Eye (tissue), 1 donor: ENCODE results near the gene RAB20.

Experiments
- DNase-seq: peaks from one replicate; pipeline ENCODE4 v3.0.0-alpha.2; 2015

The RAB20 gene

GRCh38 chr13:110528371-110528770, 33.2 kb downstream of the RAB20 start:
- no peak for DNase-seq

DNA sequence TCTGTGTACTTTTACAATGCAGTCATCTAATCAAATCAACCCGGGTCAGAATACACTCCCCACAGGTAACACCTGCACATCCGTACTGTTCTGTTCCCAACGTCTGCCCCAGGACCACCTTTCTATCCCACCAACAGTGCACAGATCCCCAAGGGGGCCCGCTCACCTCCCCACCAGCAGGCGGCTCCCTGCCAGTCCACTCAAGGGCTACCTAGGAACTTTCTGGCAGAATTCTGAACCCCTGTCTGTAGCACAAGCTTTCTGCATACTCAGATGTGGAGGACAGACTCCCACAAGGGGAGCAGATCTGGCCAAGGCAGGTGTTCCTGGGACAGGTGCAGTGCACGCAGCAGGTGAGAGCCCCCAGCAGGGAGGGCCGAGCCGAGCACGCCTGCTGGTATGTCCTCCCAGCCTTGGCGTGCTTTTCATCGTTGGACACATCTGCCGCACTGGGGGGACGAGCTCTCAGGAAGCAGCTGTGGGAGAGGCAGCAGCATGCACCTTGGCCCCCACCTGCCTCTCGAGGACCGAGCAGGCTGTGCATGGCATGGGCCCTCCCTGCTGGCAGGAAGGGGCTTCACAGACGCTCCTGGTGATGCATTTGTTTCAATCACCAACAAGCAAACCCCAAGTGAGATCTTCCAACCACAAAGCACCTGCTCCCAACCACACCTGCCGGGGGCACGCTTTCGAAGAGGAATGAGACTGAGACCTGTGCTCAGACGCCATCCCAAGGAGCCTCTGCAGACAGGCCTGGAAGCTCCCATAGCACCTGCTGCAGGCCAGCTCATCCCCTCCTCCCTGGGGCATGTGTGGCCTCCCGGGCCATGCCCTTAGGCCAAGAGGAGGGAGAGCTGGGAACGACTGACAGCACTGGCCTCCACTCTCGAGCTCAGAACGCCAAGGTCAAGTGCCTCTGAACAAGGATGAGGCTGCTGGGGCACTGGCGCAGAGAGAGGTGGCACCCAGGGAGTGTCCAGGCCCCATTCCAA, 35.9 kb downstream of the RAB20 start:
- DNase-seq = no peak

DNA sequence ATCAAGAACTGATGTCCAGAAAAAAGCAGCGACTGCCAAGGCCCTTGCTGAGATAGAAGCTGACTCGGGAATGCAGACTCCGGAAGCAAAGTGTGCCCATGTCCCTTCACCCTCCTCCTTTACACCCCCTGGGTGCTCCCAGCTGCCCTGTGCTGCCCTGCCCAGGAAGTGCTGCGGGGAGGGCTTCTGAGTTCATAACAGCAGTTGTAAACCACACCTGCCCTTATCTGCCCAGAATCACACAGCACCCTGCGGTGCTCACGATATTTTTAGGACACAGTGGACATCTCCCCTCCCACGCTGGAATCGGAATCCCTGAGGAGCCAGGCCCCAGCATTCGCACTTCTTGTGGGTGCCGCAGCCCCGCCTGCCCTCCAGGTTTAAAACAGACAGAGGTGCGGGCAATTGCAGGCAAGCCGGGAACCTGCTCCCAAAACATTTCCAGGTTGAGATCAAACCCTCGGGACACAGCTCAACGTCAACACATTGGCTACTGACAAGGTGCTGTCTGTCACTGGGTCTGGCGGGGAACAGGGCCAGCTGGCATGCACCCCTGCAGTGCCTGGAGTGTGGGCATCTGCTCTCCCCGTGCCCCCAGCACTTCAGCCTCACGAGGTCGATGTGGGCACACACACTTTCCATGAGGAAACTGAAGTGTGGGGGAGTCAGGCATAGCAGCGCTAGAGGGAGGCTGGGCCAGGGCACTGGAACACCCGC, 36.8 kb downstream of the RAB20 start:
- DNase-seq = no peak

DNA sequence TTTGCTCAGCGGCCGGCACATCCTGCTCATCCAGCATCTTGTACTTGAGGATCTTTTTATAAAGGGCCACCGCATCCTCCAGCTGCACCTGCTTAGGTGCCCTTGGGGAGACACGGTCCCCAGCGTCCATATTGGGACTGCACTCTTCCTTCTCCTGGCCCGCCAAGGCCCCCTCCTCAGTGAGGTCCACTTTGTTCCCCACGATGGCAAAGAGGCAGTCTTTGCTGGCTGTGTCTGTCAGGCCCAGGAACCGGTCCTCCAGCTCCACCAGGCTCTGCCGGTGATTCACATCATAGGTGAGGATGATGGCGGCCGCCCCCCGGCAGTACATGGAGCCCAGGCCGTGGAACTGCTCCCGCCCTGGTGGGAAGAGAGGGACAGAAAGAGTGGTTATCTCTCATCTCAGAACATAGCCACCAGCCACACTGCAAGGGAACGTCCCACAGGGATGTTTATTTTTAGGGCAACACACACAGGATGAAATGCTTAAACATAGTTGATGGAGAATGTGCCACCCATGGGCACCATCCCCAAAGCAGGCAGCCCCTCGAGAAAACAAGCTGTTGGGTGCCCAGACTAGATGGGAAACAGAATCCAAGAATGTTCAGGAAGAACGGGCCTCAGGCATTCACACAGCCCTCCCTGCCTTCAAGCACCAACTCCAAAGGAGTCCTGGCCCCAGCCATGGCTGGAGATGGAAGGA, 37.5 kb downstream of the RAB20 start:
- DNase-seq = no peak

DNA sequence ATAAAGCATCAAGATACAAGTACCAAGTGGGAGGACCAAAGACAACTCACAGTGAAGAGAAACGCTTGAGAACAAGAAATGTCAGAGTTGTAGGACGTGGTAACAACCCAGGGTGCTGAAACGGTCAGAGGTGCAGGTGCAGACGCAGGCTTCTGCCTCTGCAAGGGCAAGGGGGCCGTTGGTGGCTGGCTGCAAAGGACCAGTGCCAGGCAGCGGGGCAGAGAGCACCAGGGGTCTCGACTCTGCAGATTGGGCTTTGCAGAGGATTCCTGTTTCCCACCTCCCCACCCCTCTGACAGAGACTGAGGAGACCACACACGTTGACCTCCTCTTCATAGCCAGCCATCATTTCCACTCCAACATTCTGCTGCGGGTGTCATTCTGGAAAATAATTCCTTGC, 38.3 kb downstream of the RAB20 start:
- DNase-seq = no peak

- DNase-seq = no peak
These were observed 38.8 kb downstream of the RAB20 start for GRCh38 chr13:110522721-110523120.

- no peak for DNase-seq
These were observed 39.6 kb downstream of the RAB20 start for GRCh38 chr13:110521946-110522345.

- DNase-seq = no peak
These were observed 40.2 kb downstream of the RAB20 start for GRCh38 chr13:110521296-110521680.

- peak; percentile 26 for DNase-seq
These were observed 40.9 kb downstream of the RAB20 start for GRCh38 chr13:110520431-110521295.

DNA sequence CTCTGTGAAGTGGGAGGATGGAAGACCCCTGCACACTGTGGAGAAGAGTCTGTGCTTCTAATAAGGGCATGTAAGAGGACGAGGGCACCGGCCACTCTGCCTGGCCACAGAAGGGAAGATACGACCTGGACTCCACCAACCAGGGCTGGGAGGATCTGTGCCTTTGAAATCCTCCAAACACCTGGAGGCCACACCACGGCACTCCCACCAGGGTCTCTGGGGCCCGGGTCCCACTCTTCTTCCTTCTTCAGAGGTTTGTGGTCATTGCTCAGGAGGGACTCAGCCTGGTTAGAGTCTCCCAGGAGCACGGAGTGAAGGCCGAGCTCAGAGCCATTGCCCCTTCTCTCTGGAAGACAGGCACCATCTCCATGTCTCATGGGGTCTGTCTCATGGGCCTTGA, 42.0 kb downstream of the RAB20 start:
- no peak for DNase-seq

DNA sequence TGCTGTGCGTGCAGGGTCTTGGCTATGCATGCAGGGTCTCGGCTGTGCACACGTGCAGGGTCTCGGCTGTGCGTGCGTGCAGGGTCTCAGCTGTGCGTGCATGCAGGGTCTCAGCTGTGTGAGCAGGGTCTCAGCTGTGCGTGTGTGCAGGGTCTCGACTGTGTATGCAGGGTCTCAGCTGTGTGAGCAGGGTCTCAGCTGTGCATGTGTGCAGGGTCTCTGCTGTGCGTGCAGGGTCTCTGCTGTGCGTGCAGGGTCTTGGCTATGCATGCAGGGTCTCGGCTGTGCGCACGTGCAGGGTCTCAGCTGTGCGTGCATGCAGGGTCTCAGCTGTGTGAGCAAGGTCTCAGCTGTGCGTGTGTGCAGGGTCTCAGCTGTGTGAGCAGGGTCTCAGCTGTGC, 42.5 kb downstream of the RAB20 start:
- peak; percentile 20 for DNase-seq

DNA sequence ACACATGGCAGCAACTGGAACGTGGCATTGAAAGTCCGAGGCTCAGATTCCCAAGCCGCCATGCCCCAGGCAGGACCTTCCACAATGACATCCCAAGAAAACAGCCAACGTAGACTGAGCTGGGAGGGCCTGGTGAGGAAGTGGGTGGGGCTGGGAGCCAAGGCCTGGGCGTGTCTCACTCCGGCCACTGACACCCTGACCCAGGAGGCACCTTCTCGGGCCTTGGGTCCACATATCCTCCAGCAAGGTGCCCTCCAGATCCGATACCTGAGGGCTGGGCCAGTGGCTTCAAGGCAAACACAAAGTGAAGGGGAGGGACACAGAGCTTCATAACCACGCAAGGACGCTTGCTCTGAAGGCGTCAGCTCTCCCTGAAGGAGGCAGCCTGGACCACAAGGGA, 43.0 kb downstream of the RAB20 start:
- DNase-seq = no peak

GRCh38 chr13:110518226-110518525, 43.3 kb downstream of the RAB20 start:
- no peak for DNase-seq

DNA sequence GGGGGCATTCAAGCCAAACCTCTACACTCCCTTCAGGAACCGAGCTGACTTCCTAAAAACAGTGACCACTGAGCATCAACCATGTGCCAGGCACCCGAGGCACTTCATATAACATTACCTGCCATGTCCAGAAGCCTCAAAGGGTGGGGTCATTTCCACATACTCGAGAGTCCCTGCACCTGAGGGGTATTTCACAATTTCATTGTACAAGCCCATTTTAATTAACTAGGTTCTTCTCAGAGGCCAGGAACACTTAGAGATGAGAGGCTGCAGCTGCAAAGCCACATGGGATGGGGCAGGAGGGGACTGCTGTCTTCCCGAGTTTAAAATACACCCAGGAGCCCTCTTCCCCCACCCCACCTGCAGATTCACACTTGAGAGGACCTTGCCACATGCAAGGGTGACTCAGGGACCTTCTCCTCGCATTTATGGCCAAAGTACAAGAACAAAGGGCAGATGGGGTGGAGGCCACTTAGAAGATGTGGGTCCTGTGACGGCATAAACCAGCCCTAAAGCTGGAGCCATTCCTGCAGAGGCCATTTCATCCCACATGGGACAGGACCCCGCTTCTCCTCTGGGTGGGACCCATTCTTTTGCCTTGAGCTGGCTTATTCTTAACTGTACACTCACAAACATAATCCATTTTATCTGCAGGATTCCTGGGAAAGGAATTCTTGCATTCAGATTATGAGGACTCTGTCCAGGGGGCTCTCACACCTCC, 43.9 kb downstream of the RAB20 start:
- DNase-seq = no peak

DNA sequence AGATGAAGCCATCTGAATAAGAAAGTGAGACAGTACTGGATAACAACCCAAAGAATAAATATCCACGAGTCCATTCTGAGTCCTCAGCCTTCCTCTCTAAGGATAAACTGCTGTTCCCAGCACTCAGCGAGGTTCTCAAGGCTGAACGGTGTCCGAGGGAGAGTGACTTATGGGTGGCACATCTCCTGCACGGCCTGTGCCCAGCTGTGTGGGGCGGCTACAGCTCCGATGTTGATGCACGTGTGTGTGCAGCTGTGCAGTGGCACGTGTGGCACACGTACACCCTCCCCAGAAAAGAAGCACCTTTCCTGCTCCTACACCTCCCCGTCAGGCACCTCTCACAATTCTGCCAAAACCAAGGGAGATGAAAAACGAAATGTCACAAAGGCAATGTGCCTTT, 45.0 kb downstream of the RAB20 start:
- DNase-seq = no peak

GRCh38 chr13:110512198-110512740, 49.3 kb downstream of the RAB20 start:
- no peak for DNase-seq

- DNase-seq = no peak
These were observed 49.9 kb downstream of the RAB20 start for GRCh38 chr13:110511509-110512181.

GRCh38 chr13:110509971-110510786, 51.3 kb downstream of the RAB20 start:
- no peak for DNase-seq

DNA sequence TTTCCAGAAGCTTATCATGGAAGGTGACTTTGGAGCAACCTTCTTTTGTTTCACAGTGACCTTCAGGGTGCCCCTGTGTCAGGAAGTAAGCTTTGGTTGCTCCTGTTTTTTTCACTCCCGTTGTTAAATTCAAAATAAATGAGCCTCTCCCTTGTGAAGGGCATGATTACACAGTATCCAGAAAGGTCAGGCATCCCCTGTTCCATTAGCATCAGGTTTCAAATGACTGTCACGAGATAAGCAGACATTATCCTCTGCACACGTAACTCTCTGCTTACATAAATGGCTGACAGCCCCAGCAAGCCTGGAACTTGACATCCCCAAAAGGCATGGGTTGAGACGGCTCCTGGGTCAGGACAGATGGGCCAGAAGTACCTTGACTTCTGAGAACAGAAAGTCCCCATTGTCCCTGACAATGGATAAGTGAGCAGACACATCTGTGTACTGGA, 52.0 kb downstream of the RAB20 start:
- DNase-seq = no peak
